GM10847 (cell line): ENCODE results near the gene ROS1.

Experiments used
- POLR2A ChIP-seq: IDR thresholded peaks from 2 replicates; pipeline ENCODE4 v1.6.1; 2011; ENCODE audit not compliant: insufficient read length; ENCODE audit errors: extremely low read depth

The ROS1 gene

DNA sequence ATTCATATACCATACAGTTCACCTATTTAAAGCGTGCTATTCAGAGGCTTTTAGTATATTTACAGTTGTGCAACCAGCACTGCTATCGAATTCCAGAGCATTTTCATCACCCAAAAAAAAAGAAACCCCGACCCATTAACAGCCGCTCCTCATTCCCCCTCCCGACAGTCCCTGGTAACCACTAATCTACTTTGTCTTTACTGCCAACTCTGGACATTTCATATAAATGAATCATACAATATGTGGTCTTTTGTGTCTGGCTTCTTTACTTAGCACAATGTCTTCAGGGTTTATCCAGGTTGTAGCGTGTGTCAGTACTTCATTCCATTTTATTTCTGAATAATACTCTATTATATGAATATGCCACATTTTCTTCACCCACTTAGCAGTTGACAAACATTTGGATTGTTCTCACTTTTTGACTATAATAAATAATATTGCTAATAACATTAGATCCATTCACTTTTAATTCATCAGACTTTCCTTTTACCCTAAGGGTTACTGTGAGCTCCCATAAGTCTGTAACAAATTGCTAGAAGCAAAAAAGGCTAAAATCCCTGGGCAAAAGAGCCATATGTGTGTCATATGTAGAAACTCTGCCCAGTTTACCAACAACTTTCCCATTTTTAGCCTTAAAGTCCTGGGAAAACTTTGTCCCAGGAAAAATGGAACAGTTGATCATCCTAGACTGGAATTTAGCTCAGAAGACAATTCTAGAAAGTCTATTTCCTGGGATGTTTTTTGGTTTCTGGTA lies 23.2 kb upstream of the ROS1 start:
- no peak for TF ChIP-seq POLR2A

- no peak for TF ChIP-seq POLR2A
These were observed 22.3 kb upstream of the ROS1 start for GRCh38 chr6:117448011-117448410.

- TF ChIP-seq POLR2A: no peak
These were observed 21.1 kb upstream of the ROS1 start for GRCh38 chr6:117446861-117447260.

- TF ChIP-seq POLR2A: no peak
These were observed 18.9 kb upstream of the ROS1 start for GRCh38 chr6:117444600-117444999.

DNA sequence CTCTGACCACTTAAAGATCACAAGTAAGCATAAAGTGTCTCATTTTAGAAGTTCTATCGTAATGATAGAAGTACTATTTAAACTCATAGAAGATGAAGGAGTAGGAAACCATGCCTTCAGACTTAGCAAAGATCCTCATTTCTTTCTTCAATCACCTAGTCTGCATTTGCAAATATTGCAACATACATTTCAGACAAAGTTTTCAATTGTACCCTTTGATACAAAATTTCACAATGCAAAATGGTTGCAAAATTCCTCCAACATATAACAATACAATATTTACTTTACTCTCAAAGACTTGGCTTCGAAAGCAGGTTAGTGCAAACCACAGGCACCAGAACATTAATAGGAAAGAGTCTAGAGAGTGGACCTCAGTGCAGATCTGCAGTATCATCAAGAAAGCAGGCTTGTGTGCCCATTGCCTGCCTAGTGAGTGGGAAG lies 16.1 kb upstream of the ROS1 start:
- TF ChIP-seq POLR2A: no peak

DNA sequence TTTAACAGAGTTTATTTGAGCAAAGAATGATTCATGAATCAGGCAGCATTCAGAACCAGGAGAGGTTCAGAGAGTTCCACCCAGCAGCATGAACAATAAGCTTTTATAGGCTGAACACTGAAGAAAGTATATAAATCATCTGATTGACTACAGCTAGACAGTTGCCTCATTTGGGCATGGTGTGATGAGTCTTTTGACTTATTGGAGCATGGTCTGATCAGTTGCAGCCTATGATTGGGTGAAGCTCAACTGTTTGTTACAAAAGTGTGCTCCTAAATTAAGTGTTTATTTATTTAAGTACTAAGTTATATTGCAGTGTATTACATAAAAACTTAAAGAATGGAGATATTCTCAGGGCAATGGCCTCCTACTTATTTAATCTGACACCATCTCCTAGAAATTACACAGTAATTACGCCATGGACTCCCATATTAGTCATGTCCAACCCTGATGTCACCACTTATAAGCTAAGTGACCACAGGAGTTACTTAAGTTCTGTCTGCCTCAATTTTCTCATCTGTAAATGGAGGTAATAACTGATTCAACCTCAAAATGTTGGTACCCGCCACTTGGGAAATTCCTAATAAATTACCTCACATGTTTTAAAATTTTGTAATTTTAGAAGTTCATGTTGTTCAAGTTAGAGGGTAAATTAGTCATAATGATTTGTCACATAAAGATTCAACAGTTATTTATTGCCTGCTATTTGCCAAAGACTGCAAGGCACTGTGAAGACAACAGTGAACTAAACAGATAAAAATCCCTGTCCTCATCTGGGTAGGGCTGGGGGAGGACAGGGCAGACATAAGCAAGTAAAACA lies 15.2 kb upstream of the ROS1 start:
- no peak for TF ChIP-seq POLR2A

DNA sequence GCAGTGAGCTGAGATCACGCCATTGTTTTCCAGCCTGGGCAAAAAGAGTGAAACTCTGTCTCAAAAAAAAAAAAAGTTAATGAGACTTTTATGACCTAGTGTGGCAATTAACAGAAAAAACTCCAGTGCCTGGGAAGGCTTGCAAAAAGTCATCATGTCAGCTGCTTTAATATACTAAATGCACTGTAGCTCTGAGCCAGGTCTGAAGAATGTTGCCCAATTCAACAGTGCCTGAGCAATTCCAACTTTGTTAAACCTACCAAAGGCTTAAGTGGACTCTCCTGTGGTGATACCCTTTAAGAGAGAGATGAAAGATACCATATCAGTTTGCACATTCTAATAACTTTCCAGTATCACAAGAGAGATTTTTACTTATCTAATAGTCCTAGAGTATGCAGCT lies 6.5 kb upstream of the ROS1 start:
- no peak for TF ChIP-seq POLR2A

GRCh38 chr6:117423754-117424153 lies 2.0 kb downstream of the ROS1 start:
- TF ChIP-seq POLR2A: no peak

- TF ChIP-seq POLR2A: no peak
These were observed 7.4 kb downstream of the ROS1 start for GRCh38 chr6:117418320-117418719.

DNA sequence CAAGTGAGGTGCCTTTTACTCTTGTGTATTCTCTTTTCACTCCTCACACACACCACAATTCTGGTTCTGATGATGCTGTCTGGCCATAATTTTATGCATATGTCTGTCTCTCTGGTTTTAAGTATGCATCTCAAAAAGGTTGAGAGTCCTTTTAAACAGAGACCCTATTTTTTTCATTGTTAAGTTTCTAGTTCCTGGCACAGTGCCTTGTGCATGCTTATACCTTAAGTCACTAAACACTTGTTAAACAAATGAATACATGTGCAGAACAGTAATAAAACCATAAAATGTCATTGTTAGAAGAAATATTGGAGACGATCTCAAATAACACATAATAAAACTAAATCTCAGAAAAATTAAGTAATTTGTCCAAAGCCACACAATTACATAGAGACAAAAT lies 7.9 kb downstream of the ROS1 start:
- no peak for TF ChIP-seq POLR2A

- TF ChIP-seq POLR2A: no peak
These were observed 11.0 kb downstream of the ROS1 start for GRCh38 chr6:117414770-117415169.

GRCh38 chr6:117411474-117411873 lies 14.3 kb downstream of the ROS1 start:
- TF ChIP-seq POLR2A: no peak

GRCh38 chr6:117409863-117410262 lies 15.9 kb downstream of the ROS1 start:
- no peak for TF ChIP-seq POLR2A

DNA sequence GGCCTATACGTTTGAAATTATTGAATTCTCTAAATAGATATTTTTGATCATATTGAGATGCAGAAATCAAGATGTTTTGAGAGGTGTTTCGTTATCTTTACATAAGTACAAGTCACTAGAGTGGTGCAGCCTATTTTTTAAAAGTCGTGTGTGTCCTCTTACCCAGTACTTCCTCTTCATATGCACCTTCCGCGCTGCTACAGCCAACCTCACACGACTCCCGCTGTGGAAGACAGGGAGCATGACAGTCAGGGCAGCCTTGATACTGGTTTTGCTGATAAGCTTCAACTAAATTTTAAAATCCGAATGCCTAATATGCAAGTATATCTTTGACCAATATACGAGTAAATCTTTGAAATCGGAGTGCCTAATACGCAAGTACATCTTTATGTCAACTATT lies 16.3 kb downstream of the ROS1 start:
- TF ChIP-seq POLR2A: no peak

DNA sequence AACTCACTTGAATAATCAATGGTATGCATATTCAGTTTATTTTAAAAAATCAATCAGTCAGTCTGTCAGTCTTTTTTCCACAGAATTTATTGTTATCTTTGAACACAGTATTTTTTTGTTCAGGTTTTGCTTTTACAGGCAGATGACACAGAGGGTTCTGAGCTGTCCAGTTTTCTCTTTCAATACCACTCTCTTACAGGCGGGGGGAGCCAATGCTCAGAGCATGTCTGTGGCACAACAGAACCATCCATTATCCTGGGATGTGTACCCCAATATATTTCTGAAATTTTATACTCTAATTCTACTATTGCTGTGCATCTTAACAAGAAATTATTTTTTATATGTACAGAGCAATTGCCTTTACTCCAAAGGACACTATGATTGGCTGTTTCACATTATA lies 21.2 kb downstream of the ROS1 start:
- no peak for TF ChIP-seq POLR2A

GRCh38 chr6:117401799-117402198 lies 23.9 kb downstream of the ROS1 start:
- TF ChIP-seq POLR2A: no peak
